Measurements from ENCODE around the gene TMPRSS6. TPM values are rescaled to one million over a fixed set of nuclear protein-coding genes. Genes with fewer than 3 reads are reported as not detected.
A peak's percentile ranks its signal among the peaks of the same experiment; 100 is the strongest.

The TMPRSS6 gene
- total and polyA plus RNA-seq, 2 of the 8 experiments (the other 6 are each of a cell fraction or from before 2014, with no cell fraction given): 0.02 TPM; not detected in 1

DNA sequence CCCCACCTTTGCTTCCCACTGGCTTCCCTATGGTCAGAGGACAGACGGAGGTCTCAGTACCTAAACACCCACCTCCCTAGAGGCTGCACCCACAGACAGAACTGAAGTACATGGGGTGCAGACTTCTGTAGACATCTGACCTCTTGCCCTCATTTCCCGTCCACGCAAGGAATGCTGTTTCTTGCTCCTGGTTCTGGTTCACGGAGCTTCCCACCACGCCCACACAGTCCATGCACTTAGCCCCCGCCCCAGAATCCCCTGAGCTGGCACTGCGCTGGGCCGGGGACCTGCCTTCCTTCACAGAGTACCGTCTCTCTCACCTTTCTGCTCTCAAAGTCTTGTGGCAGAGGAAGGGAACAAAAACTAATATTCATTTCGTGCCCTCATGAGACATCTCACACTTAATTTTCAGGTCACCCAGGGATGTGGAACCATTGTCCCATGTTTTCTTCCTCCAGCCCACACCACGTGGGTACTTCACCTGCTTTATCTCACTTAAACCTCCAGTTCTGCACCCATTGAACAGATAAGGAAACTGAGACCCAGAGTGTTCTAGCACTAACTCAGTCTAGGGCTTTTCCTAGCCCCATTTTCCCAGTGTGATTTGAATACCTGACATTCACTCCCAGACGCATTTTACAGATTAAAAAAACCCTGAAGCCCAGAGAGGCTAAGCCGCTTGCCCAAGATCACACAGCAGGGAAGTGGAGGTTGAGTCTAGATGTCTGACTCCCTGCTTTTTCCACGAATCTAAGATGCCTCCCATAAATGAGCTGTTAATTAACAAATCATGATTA is 5.7 kb downstream of the TMPRSS6 start:
- Histone ChIP-seq H2AK5ac (ENCODE audit: low read depth, low read length) (no peak overlapping the region), H2BK20ac (ENCODE audit: low read length) (no peak overlapping the region), H3K23ac (ENCODE audit: insufficient read length) (no peak overlapping the region), H3K9ac (replicated peaks in 1 of 4; ENCODE audit: extremely low read depth in 1 of 4, low read depth in 3 of 4, low read length in 3 of 4) (no peak overlapping the region), H2BK15ac (ENCODE audit: low read length) (no peak overlapping the region), H4K8ac (ENCODE audit: extremely low read depth, insufficient read depth, low read length) (no peak overlapping the region; the same call in 1 of the 2 replicates), H2BK12ac (ENCODE audit: low read depth, low read length) (no peak overlapping the region), H3K23me2 (ENCODE audit: low read depth, low read length) (no peaks in the 10 kb centered on the region; the same call in 1 of the 2 replicates), H3K36me3 (ENCODE audit: control insufficient read depth in 2 of 4, insufficient read depth in 4 of 4, low read length in 3 of 4) (no peaks in the 10 kb centered on the region), H2AFZ (ENCODE audit: low read length) (0 out of 2 replicates have a peak overlapping the region, but pooled peaks have one; percentile 7), H3K14ac (ENCODE audit: insufficient read length) (no peak overlapping the region), H3K79me1 (ENCODE audit: low read depth, low read length) (no peaks in the 10 kb centered on the region), H3K4me3 (ENCODE audit: extremely low read depth in 1 of 4, insufficient read depth in 2 of 4, low read depth in 3 of 4, low read length in 4 of 4) (no peak overlapping the region), H4K5ac (ENCODE audit: insufficient read length, low read depth, low read length) (no peak overlapping the region), H3K4ac (replicated peaks; ENCODE audit: insufficient read length, low read depth, low read length) (no peak overlapping the region), H3K56ac (replicated peaks; ENCODE audit: insufficient read length, low read depth, low read length) (no peak overlapping the region), H2BK120ac (replicated peaks; ENCODE audit: low read depth, low read length) (no peak overlapping the region), H3K79me2 (ENCODE audit: control insufficient read depth in 1 of 2, insufficient read depth in 2 of 2, low read length in 2 of 2) (no peaks in the 10 kb centered on the region), H3K4me2 (ENCODE audit: insufficient read depth in 1 of 2, low read depth in 2 of 2, low read length in 2 of 2) (no peak overlapping the region), H3K27me3 (replicated peaks in 1 of 4; ENCODE audit: control insufficient read depth in 3 of 4, extremely low read depth in 1 of 4, insufficient read depth in 3 of 4, low read length in 3 of 4) (0 out of 7 replicates have a peak, but pooled peaks cover 0 to 3% (median 0%) of the 10 kb centered on the region in 4 experiments), H3K18ac (ENCODE audit: extremely low read depth, low read length) (no peak overlapping the region), H3K27ac (ENCODE audit: low read depth, low read length) (no peak overlapping the region), H2BK5ac (ENCODE audit: low read depth, low read length) (no peak overlapping the region; the same call in 1 of the 2 replicates), H3K9me3 (ENCODE audit: insufficient read depth in 2 of 2, low read depth in 1 of 2, low read length in 1 of 2) (no peaks in the 10 kb centered on the region), H4K20me1 (replicated peaks in 1 of 2; ENCODE audit: control insufficient read depth in 1 of 2, insufficient read depth in 2 of 2, low read length in 2 of 2) (no peaks in the 10 kb centered on the region), H3K4me1 (replicated peaks in 1 of 4; ENCODE audit: control insufficient read depth in 3 of 4, insufficient read depth in 4 of 4, low read length in 3 of 4) (no peaks in the 10 kb centered on the region; a peak in 1 of 7 replicates), H4K91ac (replicated peaks; ENCODE audit: insufficient read length, low read length) (peak overlapping the region; percentile 8)
- DNase-seq (ENCODE audit: low read depth in 1 of 2, low spot score in 2 of 2): no peak
- TF ChIP-seq KDM1A (IDR thresholded peaks at IDR 0.05; ENCODE audit: borderline replicate concordance, low read length) (peak; percentile 69), RXRA (IDR thresholded peaks at IDR 0.05; ENCODE audit: insufficient read depth, low read depth, low read length) (no peak), KDM4A (IDR thresholded peaks at IDR 0.05; ENCODE audit: low read depth, low read length, severe bottlenecking) (no peak), SP4 (IDR thresholded peaks at IDR 0.05; ENCODE audit: low read length) (no peak), CBX8 (IDR thresholded peaks at IDR 0.05; ENCODE audit: borderline replicate concordance, low read depth, low read length) (no peak), NANOG (IDR thresholded peaks at IDR 0.05; ENCODE audit: insufficient read depth, low read depth, low read length, poor library complexity, severe bottlenecking) (no peak), TCF12 (IDR thresholded peaks at IDR 0.05; ENCODE audit: low read depth, low read length) (no peak)
- no peak for FAIRE-seq
- ChIA-PET POLR2A (ENCODE audit: partially characterized antibody) (no interaction called here), CTCF (ENCODE audit: partially characterized antibody) (interaction anchor here (1.0 to 1.9 kb wide), 6 partner anchors 11 to 29 kb away, joined by 3 to 5 read pairs (median 3); no protein-coding TSS in a partner anchor)
- WGBS, 2 experiments (ENCODE audit: extremely low coverage in 1 of 2, insufficient coverage in 1 of 2, insufficient read length in 1 of 2, insufficient replicate concordance in 2 of 2, low coverage in 1 of 2, low lambda C conversion rate in 2 of 2, missing lambda C conversion rate in 1 of 2): 84% methylated on average over 13 of the region's 14 CpGs; no CpG with 5 or more reads in 1 of the 2 experiments
